Tibial nerve (tissue), 3 donors: Measurements from ENCODE around the gene SINHCAF.

Experiments used
- CTCF ChIP-seq, 5 experiments: fragments of 200-600 bp in 3 of 5; fragments of 450-650 bp in 2 of 5; sonication (generic) in 3 of 5; IDR thresholded peaks; one replicate each; pipeline ENCODE4 v1.5.1; 2016 to 2019; ENCODE audit warnings: antibody characterized with exemption in 5 of 5, mild to moderate bottlenecking in 3 of 5, moderate library complexity in 2 of 5
- POLR2A ChIP-seq, 2 donors: fragments of 450-650 bp; IDR thresholded peaks; one replicate each; pipeline ENCODE4 v1.6.1; 2017; ENCODE audit warnings: antibody characterized with exemption in 2 of 2, mild to moderate bottlenecking in 2 of 2, moderate library complexity in 2 of 2

GRCh38 chr12:31315044-31315715 lies 10.8 kb downstream of the SINHCAF start:
- no peak for TF ChIP-seq CTCF (IDR thresholded peaks at IDR 0.05)
- TF ChIP-seq POLR2A (IDR thresholded peaks at IDR 0.05), result no peak
